A673 (cell line): Measurements from ENCODE around the gene UPK2.

Experiments
- CTCF ChIP-seq: fragments of 300-800, 200-600 bp; sonication (generic); conservative IDR thresholded peaks from 2 replicates; pipeline ENCODE4 v1.5.1; 2017; ENCODE audit warnings: low read depth, mild to moderate bottlenecking, antibody characterized with exemption, low read length, moderate library complexity, mixed read lengths
- EZH2 ChIP-seq: fragments of 200-600 bp; sonication (generic); IDR thresholded peaks from 2 replicates; pipeline ENCODE4 v1.6.1; 2017; ENCODE audit warnings: borderline replicate concordance, low read depth, mild to moderate bottlenecking, mixed read lengths, antibody characterized with exemption, low read length; ENCODE audit not compliant: poor library complexity, severe bottlenecking

GRCh38 chr11:118935376-118935775, 20.7 kb upstream of the UPK2 start:
- TF ChIP-seq EZH2 (no peak), CTCF (no peak)
